Liver (tissue), 9 donors: ENCODE data around the gene FZD10. TPM values are rescaled to one million over a fixed set of nuclear protein-coding genes. Genes with fewer than 3 reads are reported as not detected.

Source experiments
- DNase-seq: peaks from one replicate; pipeline ENCODE4 v3.0.0-alpha.2; 2017; ENCODE audit warnings: low spot score
- H3K27ac ChIP-seq, 2 donors: one replicate each; pipeline ENCODE4 v1.7.0; 2013; ENCODE audit warnings: inconsistent platforms in 2 of 2, low read length in 2 of 2, control low read depth in 1 of 2, low read depth in 1 of 2, mild to moderate bottlenecking in 1 of 2
- H3K27me3 ChIP-seq, 4 donors: one replicate each; pipeline versions ENCODE4 v1.6.1 to v1.7.0; 2013; ENCODE audit warnings: low read length in 3 of 4, inconsistent platforms in 1 of 4, mild to moderate bottlenecking in 1 of 4, moderate library complexity in 1 of 4; ENCODE audit not compliant: control insufficient read depth in 4 of 4, insufficient read depth in 4 of 4
- H3K36me3 ChIP-seq, 4 donors: one replicate each; pipeline versions ENCODE4 v1.6.1 to v1.7.0; 2013; ENCODE audit warnings: low read length in 3 of 4, mild to moderate bottlenecking in 3 of 4, low read depth in 1 of 4, moderate library complexity in 1 of 4; ENCODE audit not compliant: control insufficient read depth in 4 of 4, insufficient read depth in 3 of 4
- H3K4me1 ChIP-seq, 4 donors: one replicate each; pipeline versions ENCODE4 v1.6.1 to v1.7.0; 2013; ENCODE audit warnings: low read length in 3 of 4, mild to moderate bottlenecking in 3 of 4, moderate library complexity in 1 of 4; ENCODE audit not compliant: control insufficient read depth in 4 of 4, insufficient read depth in 4 of 4
- H3K4me3 ChIP-seq, 3 donors: one replicate each; pipeline versions ENCODE4 v1.6.1 to v1.7.0; 2013; ENCODE audit warnings: low read length in 3 of 3, control low read depth in 1 of 3, low read depth in 1 of 3, mild to moderate bottlenecking in 1 of 3
- H3K9ac ChIP-seq, 2 donors: one replicate each; pipeline ENCODE4 v1.7.0; 2013; ENCODE audit warnings: low read length in 2 of 2, mild to moderate bottlenecking in 2 of 2, moderate library complexity in 2 of 2, control low read depth in 1 of 2, low read depth in 1 of 2
- H3K9me3 ChIP-seq, 4 donors: one replicate each; pipeline versions ENCODE4 v1.6.1 to v1.7.0; 2013; ENCODE audit warnings: low read length in 3 of 4; ENCODE audit not compliant: control insufficient read depth in 4 of 4
- ATF3 ChIP-seq: IDR thresholded peaks from 2 replicates; pipeline ENCODE4 v1.6.1; 2016; ENCODE audit warnings: antibody characterized with exemption
- EGR1 ChIP-seq, 2 donors: IDR thresholded peaks; 2 replicates each; pipeline ENCODE4 v1.6.1; 2016 to 2018; ENCODE audit warnings: antibody characterized with exemption in 2 of 2, low read depth in 2 of 2
- FOXA1 ChIP-seq: IDR thresholded peaks from 2 replicates; pipeline ENCODE4 v1.6.1; 2016; ENCODE audit warnings: antibody characterized with exemption
- FOXA2 ChIP-seq: IDR thresholded peaks from 2 replicates; pipeline ENCODE4 v1.6.1; 2016; ENCODE audit warnings: antibody characterized with exemption
- GABPA ChIP-seq, 2 donors: IDR thresholded peaks in 1 of 2; conservative IDR thresholded peaks in 1 of 2; 2 replicates each; pipeline ENCODE4 v1.6.1; 2016; ENCODE audit warnings: antibody characterized with exemption in 2 of 2, mild to moderate bottlenecking in 1 of 2, moderate library complexity in 1 of 2
- HNF4A ChIP-seq, 2 donors: conservative IDR thresholded peaks; 2 replicates each; pipeline ENCODE4 v1.6.1; 2016; ENCODE audit warnings: antibody characterized with exemption in 2 of 2, mild to moderate bottlenecking in 2 of 2
- HNF4G ChIP-seq: IDR thresholded peaks from 2 replicates; pipeline ENCODE4 v1.6.1; 2016; ENCODE audit warnings: antibody characterized with exemption
- JUND ChIP-seq, 2 donors: IDR thresholded peaks; 2 replicates each; pipeline ENCODE4 v1.6.1; 2016; ENCODE audit warnings: antibody characterized with exemption in 2 of 2
- MAX ChIP-seq: IDR thresholded peaks from 2 replicates; pipeline ENCODE4 v1.6.1; 2016; ENCODE audit warnings: antibody characterized with exemption
- NR2F2 ChIP-seq: IDR thresholded peaks from 2 replicates; pipeline ENCODE4 v1.6.1; 2016; ENCODE audit warnings: antibody characterized with exemption
- RAD21 ChIP-seq, 2 donors: IDR thresholded peaks; 2 replicates each; pipeline ENCODE4 v1.6.1; 2016; ENCODE audit warnings: antibody characterized with exemption in 2 of 2, mild to moderate bottlenecking in 2 of 2
- REST ChIP-seq: IDR thresholded peaks from 2 replicates; pipeline ENCODE4 v1.6.1; 2016; ENCODE audit warnings: antibody characterized with exemption, mild to moderate bottlenecking
- RXRA ChIP-seq, 2 donors: IDR thresholded peaks; 2 replicates each; pipeline ENCODE4 v1.6.1; 2017 to 2018; ENCODE audit warnings: antibody characterized with exemption in 2 of 2, mild to moderate bottlenecking in 1 of 2
- SP1 ChIP-seq: IDR thresholded peaks from 2 replicates; pipeline ENCODE4 v1.6.1; 2018; ENCODE audit warnings: antibody characterized with exemption, mild to moderate bottlenecking
- TAF1 ChIP-seq: conservative IDR thresholded peaks from 2 replicates; pipeline ENCODE4 v1.6.1; 2016; ENCODE audit warnings: antibody characterized with exemption, mild to moderate bottlenecking
- YY1 ChIP-seq: IDR thresholded peaks from 2 replicates; pipeline ENCODE4 v1.6.1; 2016; ENCODE audit warnings: antibody characterized with exemption, mild to moderate bottlenecking
- WGBS: extraction: QIAGEN DNeasy Blood & Tissue Kit; methylation state at CpG from one replicate; pipeline ENCODE4 v1.1.7; 2013; 5-methylcytosine and 5-hydroxymethylcytosine counted together
- polyA plus RNA-seq, 2 donors: library from polyadenylated mRNA; stranded (reverse) in 1 of 2; unstranded in 1 of 2; fragments of 200-250 nt in 1 of 2; fragments of >200 nt in 1 of 2; fragmentation: Nextera tagmentation in 1 of 2; extraction: Ambion mirVana in 1 of 2; gene quantifications; one replicate each; pipeline versions ENCODE4 v1.2.1 to v1.2.3, GENCODE V29; 2013 to 2015
- total RNA-seq, 2 donors: library from RNA; depleted of rRNA; stranded (reverse); fragments of >200 nt; gene quantifications; one replicate each; pipeline ENCODE4 v1.2.3, GENCODE V29; 2014
- TF ChIP-seq, protein P1 (sequence below): fragments of 150-350 bp; IDR thresholded peaks from 2 replicates; pipeline ENCODE4 v1.5.1; 2017; ENCODE audit warnings: improper control_type of control experiment, low read depth, low read length; ENCODE audit not compliant: missing input control
- TF ChIP-seq, protein P2 (sequence below): IDR thresholded peaks from 2 replicates; pipeline ENCODE4 v1.6.1; 2016; ENCODE audit warnings: antibody characterized with exemption
- donor health status: healthy.
- donor health status: healthy.
- donor health status: healthy.
- donor health status: healthy.
- donor health status: healthy.

The FZD10 gene
- total and polyA plus RNA-seq, 4 donors, result 0.02 TPM; not detected in 3

DNA sequence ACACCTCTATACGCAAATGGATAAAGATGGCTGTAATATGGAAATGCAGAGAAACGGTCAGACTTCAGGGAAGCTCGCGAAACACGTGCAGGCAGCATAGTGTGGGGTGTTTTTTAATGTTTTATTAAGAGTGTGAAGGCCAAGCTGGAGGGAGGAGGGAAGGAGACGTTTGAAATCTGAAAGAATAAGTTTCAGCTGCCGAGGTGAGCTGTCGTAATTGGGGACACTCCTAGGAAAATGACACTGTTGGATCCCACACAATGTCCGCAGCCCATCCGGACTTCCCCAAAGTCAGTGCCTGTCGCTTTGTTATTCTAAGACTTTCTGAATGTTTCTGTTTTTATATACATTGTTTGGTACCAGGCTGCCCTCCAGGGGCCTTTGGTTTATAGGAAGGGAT lies 8.3 kb downstream of the FZD10 start:
- 66% methylated on average over 11 of the region's 11 CpGs for WGBS
- Histone ChIP-seq H3K27ac (no peak overlapping the region), H3K4me3 (no peak overlapping the region), H3K27me3 (peaks cover 0 to 10% (median 4%) of the 10 kb centered on the region in 4 donors), H3K4me1 (no peaks in the 10 kb centered on the region), H3K9ac (no peak overlapping the region), H3K36me3 (no peaks in the 10 kb centered on the region), H3K9me3 (peaks cover 0 to 2% (median under 1%) of the 10 kb centered on the region in 4 donors)
- TF ChIP-seq SP1 (no peak), FOXA1 (no peak), RXRA (IDR thresholded peaks at IDR 0.05) (no peak), EGR1 (IDR thresholded peaks at IDR 0.05; ENCODE audit: low read depth in 2 of 2) (no peak), REST (no peak), HNF4A (conservative IDR thresholded peaks at IDR 0.05) (no peak), ATF3 (no peak), GABPA (IDR thresholded peaks at IDR 0.05 in 1 of 2, conservative IDR thresholded peaks at IDR 0.05 in 1 of 2) (no peak), NR2F2 (no peak), JUND (IDR thresholded peaks at IDR 0.05) (no peak), MAX (no peak), RAD21 (IDR thresholded peaks at IDR 0.05) (no peak), FOXA2 (no peak), YY1 (no peak), TAF1 (no peak), HNF4G (no peak)
- TF ChIP-seq, protein P1, sequence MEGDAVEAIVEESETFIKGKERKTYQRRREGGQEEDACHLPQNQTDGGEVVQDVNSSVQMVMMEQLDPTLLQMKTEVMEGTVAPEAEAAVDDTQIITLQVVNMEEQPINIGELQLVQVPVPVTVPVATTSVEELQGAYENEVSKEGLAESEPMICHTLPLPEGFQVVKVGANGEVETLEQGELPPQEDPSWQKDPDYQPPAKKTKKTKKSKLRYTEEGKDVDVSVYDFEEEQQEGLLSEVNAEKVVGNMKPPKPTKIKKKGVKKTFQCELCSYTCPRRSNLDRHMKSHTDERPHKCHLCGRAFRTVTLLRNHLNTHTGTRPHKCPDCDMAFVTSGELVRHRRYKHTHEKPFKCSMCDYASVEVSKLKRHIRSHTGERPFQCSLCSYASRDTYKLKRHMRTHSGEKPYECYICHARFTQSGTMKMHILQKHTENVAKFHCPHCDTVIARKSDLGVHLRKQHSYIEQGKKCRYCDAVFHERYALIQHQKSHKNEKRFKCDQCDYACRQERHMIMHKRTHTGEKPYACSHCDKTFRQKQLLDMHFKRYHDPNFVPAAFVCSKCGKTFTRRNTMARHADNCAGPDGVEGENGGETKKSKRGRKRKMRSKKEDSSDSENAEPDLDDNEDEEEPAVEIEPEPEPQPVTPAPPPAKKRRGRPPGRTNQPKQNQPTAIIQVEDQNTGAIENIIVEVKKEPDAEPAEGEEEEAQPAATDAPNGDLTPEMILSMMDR, result no peak
- TF ChIP-seq, protein P2, sequence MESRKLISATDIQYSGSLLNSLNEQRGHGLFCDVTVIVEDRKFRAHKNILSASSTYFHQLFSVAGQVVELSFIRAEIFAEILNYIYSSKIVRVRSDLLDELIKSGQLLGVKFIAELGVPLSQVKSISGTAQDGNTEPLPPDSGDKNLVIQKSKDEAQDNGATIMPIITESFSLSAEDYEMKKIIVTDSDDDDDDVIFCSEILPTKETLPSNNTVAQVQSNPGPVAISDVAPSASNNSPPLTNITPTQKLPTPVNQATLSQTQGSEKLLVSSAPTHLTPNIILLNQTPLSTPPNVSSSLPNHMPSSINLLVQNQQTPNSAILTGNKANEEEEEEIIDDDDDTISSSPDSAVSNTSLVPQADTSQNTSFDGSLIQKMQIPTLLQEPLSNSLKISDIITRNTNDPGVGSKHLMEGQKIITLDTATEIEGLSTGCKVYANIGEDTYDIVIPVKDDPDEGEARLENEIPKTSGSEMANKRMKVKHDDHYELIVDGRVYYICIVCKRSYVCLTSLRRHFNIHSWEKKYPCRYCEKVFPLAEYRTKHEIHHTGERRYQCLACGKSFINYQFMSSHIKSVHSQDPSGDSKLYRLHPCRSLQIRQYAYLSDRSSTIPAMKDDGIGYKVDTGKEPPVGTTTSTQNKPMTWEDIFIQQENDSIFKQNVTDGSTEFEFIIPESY, result no peak
- DNase-seq, result no peak
